HEK293 (cell line): ENCODE measurements around the gene MNT.

ENCODE experiments used
- CTCF ChIA-PET: fragments of 350-600 bp; formaldehyde crosslinking; extraction: SDS; loops from one replicate; lab custom pipeline; 2021; ENCODE audit warnings: antibody characterized with exemption; lab: Yijun Ruan, JAX
- POLR2A ChIA-PET: fragments of 300-600 bp; formaldehyde crosslinking; extraction: SDS; loops from one replicate; lab custom pipeline; 2020; ENCODE audit warnings: antibody characterized with exemption, inconsistent platforms; lab: Yijun Ruan, JAX
- H3K27ac ChIP-seq: fragments of 200-500 bp; sonication (Bioruptor generic); 2 replicates; pipeline ENCODE4 v1.5.1; 2014; ENCODE audit warnings: low read depth, low read length, control low read depth, inconsistent platforms; ENCODE audit errors: extremely low read depth
- H3K36me3 ChIP-seq, 2 experiments: fragments of 200-500 bp in 1 of 2; sonication (Bioruptor generic) in 1 of 2; 1 replicate in 1 of 2; 2 replicates in 1 of 2; pipeline ENCODE4 v1.5.1; 2014 to 2017; ENCODE audit warnings: inconsistent platforms in 2 of 2, low read length in 2 of 2; ENCODE audit not compliant: control insufficient read depth in 2 of 2, insufficient read depth in 1 of 2
- H3K4me1 ChIP-seq: fragments of 200-500 bp; sonication (Bioruptor generic); 2 replicates; pipeline ENCODE4 v1.5.1; 2014; ENCODE audit warnings: mild to moderate bottlenecking, low read length, inconsistent platforms; ENCODE audit not compliant: control insufficient read depth, insufficient read depth
- H3K4me3 ChIP-seq: 2 replicates; pipeline ENCODE4 v1.5.1; 2011; ENCODE audit warnings: low read depth, mild to moderate bottlenecking, control low read depth, low read length, moderate library complexity
- H3K9me3 ChIP-seq: fragments of 200-500 bp; sonication (Bioruptor generic); 2 replicates; pipeline ENCODE4 v1.5.1; 2014; ENCODE audit warnings: low read depth, low read length, inconsistent platforms; ENCODE audit not compliant: control insufficient read depth, insufficient read depth
- BCL6B ChIP-seq: fragments of 450-650 bp; formaldehyde crosslinking; IDR thresholded peaks from 2 replicates; pipeline ENCODE4 v1.5.1; 2017; ENCODE audit warnings: missing biosample characterization, missing genetic modification characterization
- CTCF ChIP-seq: fragments of 450-650 bp; formaldehyde crosslinking; IDR thresholded peaks from 2 replicates; pipeline ENCODE4 v1.5.1; 2016; ENCODE audit warnings: missing biosample characterization, missing genetic modification characterization
- IKZF3 ChIP-seq: fragments of 450-650 bp; IDR thresholded peaks from 2 replicates; pipeline ENCODE4 v1.5.0; 2018; ENCODE audit warnings: missing biosample characterization, mild to moderate bottlenecking, missing genetic modification characterization, moderate library complexity
- SCRT1 ChIP-seq: fragments of 450-650 bp; formaldehyde crosslinking; IDR thresholded peaks from 2 replicates; pipeline ENCODE4 v1.5.1; 2016; ENCODE audit warnings: missing biosample characterization, missing genetic modification characterization, borderline replicate concordance
- SCRT2 ChIP-seq: fragments of 450-650 bp; formaldehyde crosslinking; IDR thresholded peaks from 2 replicates; pipeline ENCODE4 v1.5.1; 2016; ENCODE audit warnings: missing biosample characterization, missing genetic modification characterization
- SP3 ChIP-seq: fragments of 450-650 bp; formaldehyde crosslinking; IDR thresholded peaks from 2 replicates; pipeline ENCODE4 v1.5.1; 2016; ENCODE audit warnings: missing biosample characterization, missing genetic modification characterization
- ZBTB21 ChIP-seq: fragments of 450-650 bp; formaldehyde crosslinking; IDR thresholded peaks from 2 replicates; pipeline ENCODE4 v1.5.1; 2017; ENCODE audit warnings: missing biosample characterization, missing genetic modification characterization
- ZFP41 ChIP-seq: fragments of 450-650 bp; formaldehyde crosslinking; IDR thresholded peaks from 2 replicates; pipeline ENCODE4 v1.5.1; 2016; ENCODE audit warnings: missing biosample characterization, missing genetic modification characterization, borderline replicate concordance
- ZFP69B ChIP-seq: fragments of 450-650 bp; formaldehyde crosslinking; IDR thresholded peaks from 2 replicates; pipeline ENCODE4 v1.5.1; 2016; ENCODE audit warnings: missing biosample characterization, missing genetic modification characterization
- ZNF133 ChIP-seq: fragments of 450-650 bp; formaldehyde crosslinking; IDR thresholded peaks from 2 replicates; pipeline ENCODE4 v1.5.1; 2016; ENCODE audit warnings: missing biosample characterization, missing genetic modification characterization
- ZNF138 ChIP-seq: fragments of 450-650 bp; formaldehyde crosslinking; IDR thresholded peaks from 2 replicates; pipeline ENCODE4 v1.5.1; 2016; ENCODE audit warnings: missing biosample characterization, missing genetic modification characterization, borderline replicate concordance
- ZNF146 ChIP-seq: fragments of 450-650 bp; formaldehyde crosslinking; IDR thresholded peaks from 2 replicates; pipeline ENCODE4 v1.5.1; 2016; ENCODE audit warnings: missing biosample characterization, missing genetic modification characterization
- ZNF174 ChIP-seq: fragments of 450-650 bp; formaldehyde crosslinking; IDR thresholded peaks from 2 replicates; pipeline ENCODE4 v1.5.0; 2017; ENCODE audit warnings: missing biosample characterization, mild to moderate bottlenecking, missing genetic modification characterization
- ZNF274 ChIP-seq, 2 experiments: fragments of 200-500 bp in 1 of 2; fragments of 450-650 bp in 1 of 2; sonication (Bioruptor generic) in 1 of 2; formaldehyde crosslinking in 1 of 2; IDR thresholded peaks; 2 replicates each; pipeline versions ENCODE4 v1.5.1 to v1.6.1; 2014 to 2016; ENCODE audit warnings: borderline replicate concordance in 1 of 2, inconsistent platforms in 1 of 2, low read length in 1 of 2, missing biosample characterization in 1 of 2, missing genetic modification characterization in 1 of 2
- ZNF335 ChIP-seq: fragments of 450-650 bp; formaldehyde crosslinking; conservative IDR thresholded peaks from 2 replicates; pipeline ENCODE4 v1.5.1; 2016; ENCODE audit warnings: missing biosample characterization, missing genetic modification characterization
- ZNF580 ChIP-seq: fragments of 450-650 bp; formaldehyde crosslinking; IDR thresholded peaks from 2 replicates; pipeline ENCODE4 v1.5.1; 2016; ENCODE audit warnings: missing biosample characterization, missing genetic modification characterization
- ZNF610 ChIP-seq: fragments of 450-650 bp; formaldehyde crosslinking; IDR thresholded peaks from 2 replicates; pipeline ENCODE4 v1.5.1; 2016; ENCODE audit warnings: missing biosample characterization, missing genetic modification characterization, borderline replicate concordance
- ZNF677 ChIP-seq: fragments of 450-650 bp; IDR thresholded peaks from 2 replicates; pipeline ENCODE4 v1.5.0; 2018; ENCODE audit warnings: missing biosample characterization, mild to moderate bottlenecking, missing genetic modification characterization, moderate library complexity
- ZNF701 ChIP-seq: fragments of 450-650 bp; formaldehyde crosslinking; IDR thresholded peaks from 2 replicates; pipeline ENCODE4 v1.5.1; 2016; ENCODE audit warnings: missing biosample characterization, missing genetic modification characterization
- ZNF791 ChIP-seq: fragments of 450-650 bp; formaldehyde crosslinking; IDR thresholded peaks from 2 replicates; pipeline ENCODE4 v1.5.1; 2016; ENCODE audit warnings: missing biosample characterization, missing genetic modification characterization

MNT gene

GRCh38 chr17:2370211-2370589 is 30.7 kb downstream of the MNT start:
- ChIA-PET POLR2A (interaction anchor here (1.1 to 1.8 kb wide), 2 partner anchors 9 to 13 kb away, joined by 4 to 7 read pairs; no protein-coding TSS in a partner anchor), CTCF (interaction anchor here (0.6 to 8.6 kb wide), 8 partner anchors 11 to 316 kb away, joined by 3 to 63 read pairs (median 6); partner anchors contain the start of gene HIC1)
- Histone ChIP-seq H3K4me3 (no peak overlapping the region), H3K9me3 (no peaks in the 10 kb centered on the region), H3K36me3 (peaks cover 0 to 50% of the 10 kb centered on the region in 2 experiments; a peak in 1 of 3 replicates), H3K4me1 (no peaks in the 10 kb centered on the region; the same call in 1 of the 2 replicates), H3K27ac (no peak overlapping the region)
- TF ChIP-seq IKZF3 (no peak), ZNF133 (tag by site-specific recombination) (no peak)

GRCh38 chr17:2369551-2370210 is 31.2 kb downstream of the MNT start:
- TF ChIP-seq ZFP69B (0 out of 2 replicates have a peak, but pooled peaks have one; percentile 21), ZNF335 (peak; percentile 47; the same call in 1 of the 2 replicates), ZNF701 (tag by site-specific recombination) (no peak), ZNF174 (tag by site-specific recombination) (no peak), ZNF677 (tag by site-specific recombination) (no peak), SP3 (no peak), ZFP41 (no peak), ZBTB21 (no peak), SCRT2 (tag by site-specific recombination) (peak; percentile 66), BCL6B (no peak), ZNF610 (tag by site-specific recombination) (no peak), ZNF138 (tag by site-specific recombination) (no peak), CTCF (peak; percentile 65), ZNF274 (IDR thresholded peaks at IDR 0.05; ENCODE audit: low read length) (no peak), ZNF274 (tag by site-specific recombination; IDR thresholded peaks at IDR 0.05; ENCODE audit: borderline replicate concordance) (no peak), SCRT1 (tag by site-specific recombination) (no peak), ZNF580 (tag by site-specific recombination) (no peak), ZNF791 (tag by site-specific recombination) (no peak), ZNF146 (tag by site-specific recombination) (no peak)
- no peak overlapping the region for H3K4me3 ChIP-seq
- H3K4me1 ChIP-seq = no peaks in the 10 kb centered on the region; the same call in 1 of the 2 replicates
- ChIA-PET POLR2A (interaction anchor here (1.8 kb wide), 1 partner anchor 13 kb away, joined by 7 read pairs; no protein-coding TSS in a partner anchor), CTCF (interaction anchor here (0.6 to 8.6 kb wide), 10 partner anchors 10 to 315 kb away, joined by 3 to 63 read pairs (median 6); partner anchors contain the start of gene HIC1)
- no peak overlapping the region for H3K27ac ChIP-seq
- H3K36me3 ChIP-seq = peaks cover 0 to 50% of the 10 kb centered on the region in 2 experiments; a peak in 1 of 3 replicates
- no peaks in the 10 kb centered on the region for H3K9me3 ChIP-seq
